GM12878 (cell line): Measurements from ENCODE around the gene TRIM3. TPM values are rescaled to one million over a fixed set of nuclear protein-coding genes. Genes with fewer than 3 reads are reported as not detected.

Experiments used
- ATAC-seq: fragments of 200-7000 bp; cut with Tn5 transposase; 3 replicates; pipeline ENCODE4 v1.9.1; 2020; ENCODE audit warnings: mild to moderate bottlenecking, moderate library complexity
- BruUV-seq: library from RNA; stranded (reverse); fragments of 400-500 nt; replicated peaks from 2 replicates; lab custom pipeline; 2021; lab: Mats Ljungman, UMichigan
- CTCF ChIA-PET: fragments of 300-600 bp; sonication (Branson Sonifier 250); formaldehyde crosslinking; extraction: SDS; loops from one replicate; lab custom pipeline; 2021; ENCODE audit warnings: inconsistent platforms; lab: Yijun Ruan, JAX
- POLR2A ChIA-PET: fragments of 350-600 bp; formaldehyde crosslinking; extraction: SDS; loops from one replicate; lab custom pipeline; 2021; ENCODE audit warnings: inconsistent platforms; lab: Charles Lee
- RAD21 ChIA-PET: fragments of 300-600 bp; sonication (Branson Sonifier 250); formaldehyde crosslinking; loops from one replicate; lab custom pipeline; 2023; ENCODE audit warnings: antibody characterized with exemption; ENCODE audit not compliant: unreplicated experiment; lab: Charles Lee
- SMC1A ChIA-PET: fragments of 300-600 bp; sonication (Branson Sonifier 250); formaldehyde crosslinking; loops from one replicate; lab custom pipeline; 2023; ENCODE audit not compliant: unreplicated experiment, uncharacterized antibody; lab: Charles Lee
- DNase-seq: peaks from one replicate; pipeline ENCODE4 v3.0.0-alpha.2; 2011; ENCODE audit warnings: low read depth, low spot score
- FAIRE-seq: peaks from 3 replicates; lab custom pipeline; 2011; peaks lifted over from hg19 to GRCh38; lab: Jason Lieb, UNC
- H2AFZ ChIP-seq: 2 replicates; pipeline ENCODE4 v1.6.0; 2011; ENCODE audit warnings: low read depth, low read length, control low read depth; ENCODE audit not compliant: control insufficient read depth
- H3K27ac ChIP-seq: 2 replicates; pipeline ENCODE4 v1.5.1; 2011; ENCODE audit warnings: control low read depth; ENCODE audit not compliant: control insufficient read depth, insufficient read depth
- H3K27me3 ChIP-seq, 2 experiments: replicated peaks in 1 of 2; 2 replicates each; pipeline versions ENCODE4 v1.6.0 to v1.6.1; 2011; ENCODE audit warnings: low read length in 1 of 2; ENCODE audit not compliant: control insufficient read depth in 2 of 2, insufficient read depth in 2 of 2
- H3K36me3 ChIP-seq, 2 experiments: 2 replicates each; pipeline ENCODE4 v1.5.1; 2011; ENCODE audit warnings: low read length in 1 of 2; ENCODE audit not compliant: control insufficient read depth in 2 of 2, insufficient read depth in 2 of 2
- H3K4me1 ChIP-seq: 2 replicates; pipeline ENCODE4 v1.6.1; 2011; ENCODE audit warnings: mild to moderate bottlenecking, low read length, moderate library complexity, mixed read lengths; ENCODE audit not compliant: control insufficient read depth, insufficient read depth
- H3K4me2 ChIP-seq: 2 replicates; pipeline ENCODE4 v1.6.0; 2011; ENCODE audit warnings: control low read depth; ENCODE audit not compliant: control insufficient read depth, insufficient read depth
- H3K4me3 ChIP-seq: fragments of 200-600 bp; sonication (generic); 2 replicates; pipeline ENCODE4 v1.5.1; 2016
- H3K79me2 ChIP-seq: 2 replicates; pipeline ENCODE4 v1.6.0; 2011; ENCODE audit warnings: low read length; ENCODE audit not compliant: control insufficient read depth, insufficient read depth
- H3K9ac ChIP-seq: 2 replicates; pipeline ENCODE4 v1.8.0; 2011; ENCODE audit warnings: low read length, control low read depth, mixed read lengths; ENCODE audit not compliant: control insufficient read depth, insufficient read depth
- H3K9me3 ChIP-seq: replicated peaks from 3 replicates; pipeline ENCODE4 v1.5.1; 2011; ENCODE audit warnings: mild to moderate bottlenecking, low read length; ENCODE audit not compliant: control insufficient read depth, insufficient read depth
- H4K20me1 ChIP-seq: 2 replicates; pipeline ENCODE4 v1.6.0; 2011; ENCODE audit not compliant: control insufficient read depth, insufficient read depth
- BCL11A ChIP-seq: IDR thresholded peaks from 2 replicates; pipeline ENCODE4 v1.6.1; 2011; ENCODE audit warnings: low read depth, low read length
- EZH2 ChIP-seq: IDR thresholded peaks from 2 replicates; pipeline ENCODE4 v1.6.1; 2012; ENCODE audit warnings: low read depth, mild to moderate bottlenecking, control low read depth, inconsistent platforms, low read length, borderline replicate concordance; ENCODE audit not compliant: control insufficient read depth
- POLR2A ChIP-seq: IDR thresholded peaks from 2 replicates; pipeline ENCODE4 v1.6.1; 2011; ENCODE audit warnings: low read depth, mild to moderate bottlenecking, low read length
- ZBTB4 ChIP-seq: fragments of 450-650 bp; formaldehyde crosslinking; IDR thresholded peaks from 2 replicates; pipeline ENCODE4 v1.4.0; 2022; ENCODE audit warnings: mild to moderate bottlenecking, moderate library complexity
- WGBS: methylation state at CpG from one replicate; pipeline ENCODE4 v1.1.6; 2016; ENCODE audit warnings: low lambda C conversion rate; ENCODE audit not compliant: insufficient replicate concordance, insufficient coverage; ENCODE audit errors: missing lambda C conversion rate; 5-methylcytosine and 5-hydroxymethylcytosine counted together
- in situ Hi-C: fragments of 300-500 bp; cut with MboI; formaldehyde crosslinking; loops from 9 replicates; pipeline ENCODE4 v1.14.3; 2018; ENCODE audit warnings: mixed read lengths
- intact Hi-C: fragments of 100-400 bp; cut with micrococcal nuclease; formaldehyde crosslinking; loops from one replicate; pipeline ENCODE4 v1.14.2; 2022; ENCODE audit not compliant: unreplicated experiment
- polyA plus RNA-seq, 11 experiments: library from polyadenylated mRNA; depleted of rRNA in 4 of 11; unstranded in 6 of 11; stranded (reverse) in 5 of 11; fragments of >200 nt; fragmentation: Nextera tagmentation in 4 of 11; fragmentation: Illumina TruSeq in 1 of 11; extraction: Ambion mirVana in 4 of 11; extraction: Trizol in 1 of 11; gene quantifications; 1 replicate in 1 of 11; 2 replicates in 10 of 11; pipeline versions ENCODE4 v1.2.1 to v1.2.3, GENCODE V29; 2011 to 2016; ENCODE audit warnings: inconsistent platforms in 2 of 11, missing spikeins in 2 of 11, low read depth in 1 of 11
- total RNA-seq, 4 experiments: library from RNA; depleted of rRNA in 3 of 4; stranded (reverse); fragments of >200 nt in 3 of 4; fragmentation: Illumina TruSeq in 1 of 4; extraction: Trizol in 1 of 4; gene quantifications; 2 replicates each; pipeline versions ENCODE4 v1.2.1 to v1.2.3, GENCODE V29; 2013 to 2021

Gene TRIM3
- total and polyA plus RNA-seq, 10 of the 15 experiments (the other 5 are each of a cell fraction or from before 2014, with no cell fraction given) = 0.34 to 11.8 (median 4.8) TPM

GRCh38 chr11:6489306-6489705 is 15.6 kb upstream of the TRIM3 start:
- WGBS = 76% methylated on average over 4 of the region's 4 CpGs
- ChIA-PET SMC1A (interaction anchor here (1.4 to 3.1 kb wide), 3 partner anchors 17 to 111 kb away, joined by 4 to 12 read pairs (median 5); no protein-coding TSS in a partner anchor), POLR2A (no interaction called here), CTCF (interaction anchor here (1.2 to 10.7 kb wide), 4 partner anchors 16 to 194 kb away, joined by 3 to 119 read pairs (median 6); partner anchors contain the start of gene MRPL17), RAD21 (interaction anchor here (1.6 kb wide), 1 partner anchor 110 kb away, joined by 3 read pairs; no protein-coding TSS in a partner anchor)
- no peaks in the 10 kb centered on the region for H3K79me2 ChIP-seq
- in situ Hi-C loops = no loop called here
- no peak overlapping the region for H3K9ac ChIP-seq
- H3K27ac ChIP-seq = no peak overlapping the region
- peaks cover 0 to 19% of the 10 kb centered on the region in 2 experiments; a peak in 2 of 4 replicates for H3K36me3 ChIP-seq
- BruUV-seq = no TSS peak
- no peaks in the 10 kb centered on the region for H3K9me3 ChIP-seq
- no peaks in the 10 kb centered on the region for H3K27me3 ChIP-seq
- H2AFZ ChIP-seq = no peak overlapping the region
- TF ChIP-seq ZBTB4 (CRISPR knock-in tag) (no peak), BCL11A (no peak), EZH2 (no peak), POLR2A (0 out of 2 replicates have a peak, but pooled peaks have one; percentile 4)
- intact Hi-C loops = loop anchor here (10.0 kb wide), 2 partner anchors 255 to 1035 kb away; partner anchors contain the start of genes CNGA4 and FHIP1B
- no peak for ATAC-seq
- DNase-seq = no peak
- no peaks in the 10 kb centered on the region for H4K20me1 ChIP-seq
- no peak overlapping the region for H3K4me3 ChIP-seq
- H3K4me1 ChIP-seq = peaks cover 5% of the 10 kb centered on the region; the same call in 1 of the 2 replicates
- no peak overlapping the region for H3K4me2 ChIP-seq
- FAIRE-seq = no peak
